Measurements from ENCODE around the gene OR10C1. TPM values are rescaled to one million over a fixed set of nuclear protein-coding genes. Genes with fewer than 3 reads are reported as not detected.

OR10C1 gene
- total RNA-seq, 2 donors from 2014 or later = not detected

GRCh38 chr6:29487131-29487530 lies 48.0 kb downstream of the OR10C1 start:
- peaks cover 20 to 30% of the 10 kb centered on the region in 2 donors for H3K27me3 Mint-ChIP-seq
- H3K27ac Mint-ChIP-seq = no peak overlapping the region
- no peak for DNase-seq (ENCODE audit: low spot score)
- H3K9me3 Mint-ChIP-seq = no peaks in the 10 kb centered on the region
- no peaks in the 10 kb centered on the region for H3K4me1 Mint-ChIP-seq (ENCODE audit: low read depth in 2 of 2)
- H3K36me3 Mint-ChIP-seq = no peaks in the 10 kb centered on the region
- peak in 1 of 2 donors; percentile 40 for ATAC-seq
- no peak overlapping the region for H3K4me3 Mint-ChIP-seq

DNA sequence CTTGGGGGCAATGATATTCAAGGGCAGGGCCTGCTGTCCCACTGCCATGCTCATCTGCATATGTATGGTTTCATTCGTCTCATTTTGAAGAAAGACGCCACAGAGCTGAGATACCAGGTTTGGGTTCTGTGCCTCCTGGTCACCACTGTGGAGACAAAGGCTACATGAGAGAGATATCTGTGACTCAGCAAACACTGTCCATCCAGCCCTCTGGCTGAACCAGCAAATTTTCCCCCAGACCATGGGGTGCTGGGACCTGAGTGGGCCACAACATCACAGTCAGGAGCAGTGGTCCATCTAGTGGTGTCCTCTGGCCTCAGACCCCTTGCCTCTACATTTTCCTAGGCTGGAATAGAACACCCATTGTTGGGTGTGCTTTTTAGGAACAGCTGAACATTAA lies 48.6 kb downstream of the OR10C1 start, which contains the start of gene MAS1L:
Gene MAS1L, minus strand, starts transcription at position 297 of the 400 bp plus-strand sequence. Its CDS starts 54 bp downstream, at position 243.
- H3K27me3 Mint-ChIP-seq = peaks cover 17 to 28% of the 10 kb centered on the region in 2 donors
- H3K4me1 Mint-ChIP-seq (ENCODE audit: low read depth in 2 of 2) = no peaks in the 10 kb centered on the region
- H3K9me3 Mint-ChIP-seq = no peaks in the 10 kb centered on the region
- DNase-seq (ENCODE audit: low spot score) (no peak), ATAC-seq (peak in 1 of 2 donors; percentile 45)
- H3K36me3 Mint-ChIP-seq = no peaks in the 10 kb centered on the region
- H3K4me3 Mint-ChIP-seq = no peak within 1 kb of the TSS
- H3K27ac Mint-ChIP-seq = no peak within 1 kb of the TSS

DNA sequence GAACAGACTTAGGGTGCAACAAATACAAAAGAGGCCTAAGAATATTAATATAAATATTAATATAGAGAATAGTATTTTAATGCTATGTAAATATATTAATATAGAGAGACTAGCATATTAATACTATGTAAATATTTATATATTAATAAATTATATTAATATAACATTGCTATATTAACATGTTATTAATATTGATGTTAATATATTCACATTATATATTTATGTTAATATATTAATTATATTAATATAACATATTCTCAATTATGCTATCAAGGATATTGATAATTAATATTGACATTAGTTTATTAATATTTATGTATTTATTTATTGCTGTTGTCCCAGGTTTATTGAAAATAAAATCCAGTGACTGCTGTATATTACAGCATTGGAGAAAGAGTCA lies 49.8 kb downstream of the OR10C1 start:
- no peak for ATAC-seq
- Mint-ChIP-seq H3K36me3 (no peaks in the 10 kb centered on the region), H3K27me3 (peaks cover 17 to 26% of the 10 kb centered on the region in 2 donors), H3K9me3 (no peaks in the 10 kb centered on the region), H3K4me3 (no peak overlapping the region), H3K4me1 (ENCODE audit: low read depth in 2 of 2) (no peaks in the 10 kb centered on the region), H3K27ac (no peak overlapping the region)
- no peak for DNase-seq (ENCODE audit: low spot score)

GRCh38 chr6:29489286-29489685 lies 50.2 kb downstream of the OR10C1 start:
- Mint-ChIP-seq H3K9me3 (no peaks in the 10 kb centered on the region), H3K4me1 (ENCODE audit: low read depth in 2 of 2) (no peaks in the 10 kb centered on the region), H3K27me3 (peaks cover 17 to 26% of the 10 kb centered on the region in 2 donors), H3K36me3 (no peaks in the 10 kb centered on the region), H3K27ac (no peak overlapping the region), H3K4me3 (no peak overlapping the region)
- ATAC-seq = no peak
- no peak for DNase-seq (ENCODE audit: low spot score)

- H3K4me1 Mint-ChIP-seq (ENCODE audit: low read depth in 2 of 2) = no peaks in the 10 kb centered on the region
- H3K27ac Mint-ChIP-seq = peak overlapping the region in 1 of 2 donors; percentile 12
- peak overlapping the region; percentile 7 for H3K4me3 Mint-ChIP-seq
- no peak for DNase-seq (ENCODE audit: low spot score)
- H3K9me3 Mint-ChIP-seq = no peaks in the 10 kb centered on the region
- no peaks in the 10 kb centered on the region for H3K36me3 Mint-ChIP-seq
- H3K27me3 Mint-ChIP-seq = peaks cover 17 to 26% of the 10 kb centered on the region in 2 donors
- ATAC-seq = no peak
Observed at GRCh38 chr6:29490055-29490454, 50.9 kb downstream of the OR10C1 start.

DNA sequence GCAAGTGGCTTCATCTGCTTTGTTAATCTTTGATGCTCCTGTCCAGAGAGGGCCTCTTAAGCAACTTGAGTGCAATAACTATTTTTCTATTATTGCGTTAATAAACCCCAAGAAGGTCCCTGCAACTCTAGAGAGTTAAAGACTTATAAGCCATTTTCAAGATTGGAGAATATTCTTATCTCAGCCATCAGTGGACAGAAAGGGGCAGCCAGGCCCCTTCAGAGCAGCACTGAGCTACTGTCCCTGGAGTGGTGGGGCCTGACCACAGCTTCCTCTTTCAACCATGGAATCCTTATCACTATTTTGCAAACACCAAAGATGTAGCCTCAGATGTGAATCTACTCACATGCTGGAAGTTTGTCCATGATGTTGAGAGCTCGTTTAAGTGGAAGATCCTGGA lies 51.4 kb downstream of the OR10C1 start:
- DNase-seq (ENCODE audit: low spot score) = no peak
- peaks cover 17 to 29% of the 10 kb centered on the region in 2 donors for H3K27me3 Mint-ChIP-seq
- ATAC-seq = peak in 1 of 2 donors; percentile 62
- peak overlapping the region in 1 of 2 donors; percentile 12 for H3K27ac Mint-ChIP-seq
- no peaks in the 10 kb centered on the region for H3K36me3 Mint-ChIP-seq
- no peaks in the 10 kb centered on the region for H3K9me3 Mint-ChIP-seq
- peak overlapping the region; percentile 7 for H3K4me3 Mint-ChIP-seq
- no peaks in the 10 kb centered on the region for H3K4me1 Mint-ChIP-seq (ENCODE audit: low read depth in 2 of 2)

Other genes with a start within 250 kb of the OR10C1 start
- not detected for gene OR14J1, start 137.6 kb upstream of the OR10C1 start, total RNA-seq
- not detected for gene OR5V1, start 70.4 kb upstream of the OR10C1 start, total RNA-seq
- gene OR12D3, start 64.0 kb upstream of the OR10C1 start, total RNA-seq = not detected
- gene OR12D2, start 43.7 kb upstream of the OR10C1 start, total RNA-seq = not detected
- not detected for gene OR12D1, start 24.4 kb upstream of the OR10C1 start, total RNA-seq
- gene OR11A1, start 17.8 kb downstream of the OR10C1 start, total RNA-seq = not detected
- not detected for gene OR2H1, start 17.8 kb downstream of the OR10C1 start, total RNA-seq
- not detected for gene MAS1L, start 48.6 kb downstream of the OR10C1 start, total RNA-seq
- 1 to 10 TPM in 1 of 2 donors, not detected in 1; 3.1 TPM for gene UBD, start 120.4 kb downstream of the OR10C1 start, total RNA-seq
- not detected for gene OR2H2, start 145.8 kb downstream of the OR10C1 start, total RNA-seq
- 10 to 100 TPM in 1 of 2 donors, 1 to 10 TPM in 1; 3.0 to 15.2 TPM for gene GABBR1, start 193.9 kb downstream of the OR10C1 start, total RNA-seq
- gene MOG, start 217.8 kb downstream of the OR10C1 start, total RNA-seq = not detected
- gene ZFP57, start 241.8 kb downstream of the OR10C1 start, total RNA-seq = 1 to 10 TPM; 5.2 to 9.0 TPM